ENCODE results near the gene DACT1. TPM values are rescaled to one million over a fixed set of nuclear protein-coding genes. Genes with fewer than 3 reads are reported as not detected.

DACT1 gene
- total RNA-seq, 2 experiments from 2014 or later: 1.4 to 2.0 TPM

DNA sequence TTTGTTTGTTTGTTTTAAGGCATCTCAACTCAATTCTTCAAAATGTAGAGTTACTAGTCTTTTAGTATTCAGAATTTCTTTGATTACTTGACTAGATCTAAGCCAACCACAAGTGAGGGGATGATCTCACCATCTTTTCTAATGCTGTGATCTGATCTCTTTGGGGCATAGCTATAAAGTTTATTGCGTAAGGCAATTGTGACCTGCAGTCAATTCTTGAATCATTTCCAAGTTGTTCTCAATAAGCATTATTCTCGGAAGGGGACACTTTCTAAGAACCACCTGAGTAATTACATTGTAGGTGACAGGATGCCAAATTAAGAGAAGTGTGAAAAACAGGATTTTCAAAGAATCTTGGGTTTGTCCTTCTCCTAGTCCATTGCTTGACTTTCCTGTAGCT lies 13.1 kb downstream of the DACT1 start:
- ATAC-seq: no peak
- Mint-ChIP-seq H3K9me3 (no peaks in the 10 kb centered on the region), H3K27ac (no peak overlapping the region), H3K4me1 (ENCODE audit: low read depth) (no peaks in the 10 kb centered on the region), H3K36me3 (ENCODE audit: low read depth) (no peaks in the 10 kb centered on the region), H3K4me3 (no peak overlapping the region), H3K27me3 (no peaks in the 10 kb centered on the region)
- CTCF ChIA-PET: interaction anchor here (1.2 to 1.8 kb wide), 3 partner anchors 12 to 150 kb away, joined by 3 to 7 read pairs (median 3); partner anchors contain the start of gene DACT1
- intact Hi-C loops (cut with micrococcal nuclease): no loop called here
- no peak for DNase-seq
- TF ChIP-seq, protein P1, sequence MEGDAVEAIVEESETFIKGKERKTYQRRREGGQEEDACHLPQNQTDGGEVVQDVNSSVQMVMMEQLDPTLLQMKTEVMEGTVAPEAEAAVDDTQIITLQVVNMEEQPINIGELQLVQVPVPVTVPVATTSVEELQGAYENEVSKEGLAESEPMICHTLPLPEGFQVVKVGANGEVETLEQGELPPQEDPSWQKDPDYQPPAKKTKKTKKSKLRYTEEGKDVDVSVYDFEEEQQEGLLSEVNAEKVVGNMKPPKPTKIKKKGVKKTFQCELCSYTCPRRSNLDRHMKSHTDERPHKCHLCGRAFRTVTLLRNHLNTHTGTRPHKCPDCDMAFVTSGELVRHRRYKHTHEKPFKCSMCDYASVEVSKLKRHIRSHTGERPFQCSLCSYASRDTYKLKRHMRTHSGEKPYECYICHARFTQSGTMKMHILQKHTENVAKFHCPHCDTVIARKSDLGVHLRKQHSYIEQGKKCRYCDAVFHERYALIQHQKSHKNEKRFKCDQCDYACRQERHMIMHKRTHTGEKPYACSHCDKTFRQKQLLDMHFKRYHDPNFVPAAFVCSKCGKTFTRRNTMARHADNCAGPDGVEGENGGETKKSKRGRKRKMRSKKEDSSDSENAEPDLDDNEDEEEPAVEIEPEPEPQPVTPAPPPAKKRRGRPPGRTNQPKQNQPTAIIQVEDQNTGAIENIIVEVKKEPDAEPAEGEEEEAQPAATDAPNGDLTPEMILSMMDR (IDR thresholded peaks at IDR 0.05): no peak
- POLR2A ChIA-PET: interaction anchor here (0.7 kb wide), 1 partner anchor 8 kb away, joined by 3 read pairs; no protein-coding TSS in a partner anchor

- DNase-seq (no peak), ATAC-seq (no peak)
- no peaks in the 10 kb centered on the region for H3K36me3 Mint-ChIP-seq (ENCODE audit: low read depth)
- no peaks in the 10 kb centered on the region for H3K27me3 Mint-ChIP-seq
- peaks cover 4% of the 10 kb centered on the region for H3K4me1 Mint-ChIP-seq (ENCODE audit: low read depth)
- intact Hi-C loops (cut with micrococcal nuclease): no loop called here
- TF ChIP-seq, protein P1 (IDR thresholded peaks at IDR 0.05): no peak
- H3K9me3 Mint-ChIP-seq: no peaks in the 10 kb centered on the region
- CTCF ChIA-PET: interaction anchor here (1.2 kb wide), 1 partner anchor 20 kb away, joined by 3 read pairs; no protein-coding TSS in a partner anchor
- no peak overlapping the region for H3K27ac Mint-ChIP-seq
- H3K4me3 Mint-ChIP-seq: no peak overlapping the region
- POLR2A ChIA-PET: no interaction called here
Observed at GRCh38 chr14:58656671-58657411, 19.1 kb downstream of the DACT1 start.

DNA sequence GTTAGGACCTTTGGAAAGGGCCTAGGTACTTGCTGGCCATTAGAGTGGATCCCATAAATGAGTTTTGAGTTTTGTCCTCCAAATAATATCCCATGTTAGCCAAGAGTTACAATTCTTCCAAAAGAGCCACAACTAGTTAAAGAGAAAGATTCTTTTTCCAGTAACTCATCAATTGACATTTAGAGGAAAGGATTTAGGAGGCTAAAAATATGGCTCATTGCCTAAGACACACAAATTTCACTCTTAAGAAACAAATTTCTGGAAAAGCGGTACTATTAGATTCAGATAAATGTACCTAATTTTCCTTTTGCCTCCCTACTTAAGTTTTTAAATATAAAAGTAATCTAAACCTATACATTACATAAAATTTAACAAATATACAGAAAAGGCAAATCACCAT lies 21.3 kb downstream of the DACT1 start:
- intact Hi-C loops (cut with micrococcal nuclease): no loop called here
- DNase-seq (no peak), ATAC-seq (no peak)
- CTCF ChIA-PET: interaction anchor here (1.1 kb wide), 1 partner anchor 16 kb away, joined by 4 read pairs; no protein-coding TSS in a partner anchor
- H3K4me3 Mint-ChIP-seq: no peak overlapping the region
- H3K27ac Mint-ChIP-seq: no peak overlapping the region
- H3K9me3 Mint-ChIP-seq: no peaks in the 10 kb centered on the region
- no peaks in the 10 kb centered on the region for H3K36me3 Mint-ChIP-seq (ENCODE audit: low read depth)
- no peaks in the 10 kb centered on the region for H3K27me3 Mint-ChIP-seq
- H3K4me1 Mint-ChIP-seq (ENCODE audit: low read depth): peaks cover 14% of the 10 kb centered on the region
- POLR2A ChIA-PET: no interaction called here
- TF ChIP-seq, protein P1 (IDR thresholded peaks at IDR 0.05): no peak

DNA sequence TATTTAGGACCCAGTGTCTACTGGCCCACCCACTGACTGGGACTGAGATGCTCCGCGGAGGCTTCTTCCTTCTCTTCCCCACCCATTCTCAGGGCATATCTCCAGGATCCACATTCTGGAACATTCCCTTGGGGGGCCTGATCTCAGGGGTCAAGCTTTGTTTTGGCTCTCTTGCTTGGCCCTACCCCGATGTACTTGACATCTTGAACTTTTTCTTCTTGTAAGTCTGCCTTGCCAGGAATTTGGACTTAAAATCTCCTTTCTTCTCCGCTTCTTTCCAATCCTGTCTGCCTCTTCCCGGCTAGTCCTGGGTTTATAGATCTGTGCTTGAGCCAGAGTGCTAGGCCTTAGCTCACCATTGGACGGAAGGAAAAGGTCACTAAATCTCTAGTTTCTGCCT lies 22.1 kb downstream of the DACT1 start:
- Mint-ChIP-seq H3K4me1 (ENCODE audit: low read depth) (peaks cover 14% of the 10 kb centered on the region), H3K27ac (no peak overlapping the region), H3K36me3 (ENCODE audit: low read depth) (no peaks in the 10 kb centered on the region), H3K4me3 (no peak overlapping the region), H3K27me3 (no peaks in the 10 kb centered on the region), H3K9me3 (no peaks in the 10 kb centered on the region)
- DNase-seq (no peak), ATAC-seq (no peak)
- intact Hi-C loops (cut with micrococcal nuclease): no loop called here
- ChIA-PET POLR2A (no interaction called here), CTCF (interaction anchor here (1.2 kb wide), 1 partner anchor 159 kb away, joined by 3 read pairs; no protein-coding TSS in a partner anchor)
- TF ChIP-seq, protein P1 (IDR thresholded peaks at IDR 0.05): no peak

GRCh38 chr14:58660407-58660806 lies 22.6 kb downstream of the DACT1 start:
- ChIA-PET CTCF (interaction anchor here (1.2 kb wide), 1 partner anchor 159 kb away, joined by 3 read pairs; no protein-coding TSS in a partner anchor), POLR2A (no interaction called here)
- no peak for DNase-seq
- TF ChIP-seq, protein P1 (IDR thresholded peaks at IDR 0.05): no peak
- no peak for ATAC-seq
- Mint-ChIP-seq H3K36me3 (ENCODE audit: low read depth) (no peaks in the 10 kb centered on the region), H3K27ac (no peak overlapping the region), H3K4me1 (ENCODE audit: low read depth) (peaks cover 14% of the 10 kb centered on the region), H3K9me3 (no peaks in the 10 kb centered on the region), H3K27me3 (no peaks in the 10 kb centered on the region), H3K4me3 (no peak overlapping the region)
- intact Hi-C loops (cut with micrococcal nuclease): no loop called here
